HT-29 (cell line): ENCODE results near the gene PHOX2B. TPM values are rescaled to one million over a fixed set of nuclear protein-coding genes. Genes with fewer than 3 reads are reported as not detected.
A peak's percentile ranks its signal among the peaks of the same experiment; 100 is the strongest.
"Not testable (repeated sequence)": the region's sequence is repeated elsewhere in the genome, so short reads cannot be mapped to it uniquely, and the experiment has no call there.

ENCODE experiments used
- DNase-seq: peaks from one replicate; pipeline ENCODE4 v3.0.0-alpha.2; 2015; ENCODE audit warnings: low spot score
- small RNA-seq: library from RNA; depleted of rRNA; stranded (forward); fragments of <200 nt; gene quantifications from one replicate; pipeline ENCODE3, GENCODE V24; 2014
- total RNA-seq: library from RNA; depleted of rRNA; stranded (reverse); fragments of >200 nt; shearing (Covaris generic); gene quantifications from 2 replicates; pipeline ENCODE4 v1.2.3, GENCODE V29; 2014; rRNA removed

The PHOX2B gene
- total RNA-seq, 1 experiment from 2014 or later = not detected

GRCh38 chr4:41712425-41712824 is 36.1 kb downstream of the PHOX2B start:
- no peak for DNase-seq

GRCh38 chr4:41711654-41712053 is 36.9 kb downstream of the PHOX2B start:
- not testable (repeated sequence) for DNase-seq

DNA sequence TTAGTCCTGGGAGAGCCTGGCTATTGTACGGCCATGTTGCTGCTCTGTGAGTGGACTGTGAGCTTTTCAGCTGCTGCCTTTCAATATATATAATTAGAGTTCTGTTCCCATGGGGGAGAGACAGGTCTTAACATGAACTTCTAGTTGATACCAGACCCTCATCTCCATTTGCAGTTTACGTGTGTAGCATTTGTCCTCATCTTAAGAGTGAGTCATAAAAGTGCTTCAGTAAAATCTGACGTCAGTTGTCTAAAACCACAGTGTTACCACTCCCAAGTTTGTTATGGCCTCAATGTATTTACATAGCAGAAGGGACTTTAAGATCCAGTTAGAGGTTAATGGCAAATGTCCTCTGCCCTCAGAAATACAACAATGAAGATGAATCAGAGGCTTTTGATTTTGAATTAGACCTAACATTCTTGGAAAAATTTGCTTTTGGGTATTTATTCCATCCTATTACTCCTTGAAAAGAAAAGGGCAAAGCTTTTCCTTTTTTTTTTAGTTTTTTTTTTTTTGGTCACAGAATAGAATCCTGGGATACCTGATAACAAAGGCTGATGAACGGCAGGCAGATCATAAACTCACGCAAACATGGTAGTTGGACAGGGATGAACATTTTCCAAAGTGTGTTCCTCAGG is 38.6 kb downstream of the PHOX2B start:
- peak; percentile 12 for DNase-seq

DNA sequence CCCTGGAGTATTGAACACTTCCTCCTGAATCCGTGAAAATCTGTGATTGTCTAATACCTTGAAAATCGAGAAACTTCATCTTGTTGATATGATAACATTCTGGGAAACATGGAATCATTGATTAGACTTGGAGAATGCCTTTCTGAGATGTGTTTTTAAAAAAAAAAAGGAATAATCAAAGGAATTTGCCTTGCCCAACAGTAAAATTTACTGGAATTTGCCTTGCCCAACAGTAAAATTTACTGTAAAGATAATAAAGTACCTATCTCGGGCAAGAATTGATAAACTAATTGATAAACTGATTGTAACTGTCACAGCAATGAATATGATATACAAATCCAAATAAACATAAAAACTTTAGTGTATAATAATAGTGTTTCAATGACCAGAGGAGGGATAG is 44.7 kb downstream of the PHOX2B start:
- DNase-seq = no peak

DNA sequence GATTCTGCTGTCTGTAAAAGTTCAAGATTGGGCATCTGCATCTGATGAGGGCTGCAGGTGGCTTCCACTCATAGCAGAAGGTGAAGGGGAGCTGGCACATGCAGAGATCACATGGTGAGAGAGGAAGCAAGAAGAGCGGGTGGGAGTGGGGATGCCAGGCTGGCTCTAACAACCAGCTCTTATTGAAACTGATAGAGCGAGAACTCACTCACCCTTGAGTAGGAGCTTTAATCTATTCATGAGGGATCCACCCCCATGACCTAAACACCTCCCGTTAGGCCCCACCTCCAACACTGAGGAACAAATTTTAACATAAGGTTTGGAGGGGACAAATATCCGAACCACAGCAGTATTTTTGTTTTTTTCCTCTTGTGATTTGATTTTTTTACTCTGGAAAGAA is 45.8 kb downstream of the PHOX2B start:
- DNase-seq = no peak

- no peak for DNase-seq
These were observed 46.5 kb downstream of the PHOX2B start for GRCh38 chr4:41701983-41702382.

- no peak for DNase-seq
These were observed 51.8 kb downstream of the PHOX2B start for GRCh38 chr4:41696763-41697162.

- DNase-seq = no peak
These were observed 52.4 kb downstream of the PHOX2B start for GRCh38 chr4:41696131-41696530.

Small RNA genes within 50 kb of the gene (small RNA-seq; reads per million reads assigned to genes)
- not detected for gene RNU1-49P

Other genes starting within 250 kb of the PHOX2B start
- 14.8 and 17.8 TPM in 2 replicates for gene LIMCH1, start 210.6 kb downstream of the PHOX2B start, total RNA-seq
- gene TMEM33, start 186.7 kb upstream of the PHOX2B start, total RNA-seq = 100 and 119 TPM in 2 replicates
- 0.03 and 0.13 TPM in 2 replicates for gene DCAF4L1, start 233.0 kb upstream of the PHOX2B start, total RNA-seq
- gene SLC30A9, start 241.8 kb upstream of the PHOX2B start, total RNA-seq = 59.1 and 65.1 TPM in 2 replicates